Stimulated activated CD4-positive, alpha-beta T cell treated with anti-CD3 and anti-CD28 coated beads, Interleukin-2, amount 100 ng/mL, for 24 hours (primary cell): ENCODE measurements around the gene ELAVL3.

Source experiments
- DNase-seq, 2 donors: peaks; one replicate each; pipeline ENCODE4 v3.0.0-alpha.2; 2020

Gene ELAVL3

GRCh38 chr19:11480715-11481533, at the start of gene ELAVL3:
Gene ELAVL3 (minus strand): TSS chr19:11481046. CDS start chr19:11480608, 438 bp downstream.
- DNase-seq = peak in 1 of 2 donors; percentile 29

DNA sequence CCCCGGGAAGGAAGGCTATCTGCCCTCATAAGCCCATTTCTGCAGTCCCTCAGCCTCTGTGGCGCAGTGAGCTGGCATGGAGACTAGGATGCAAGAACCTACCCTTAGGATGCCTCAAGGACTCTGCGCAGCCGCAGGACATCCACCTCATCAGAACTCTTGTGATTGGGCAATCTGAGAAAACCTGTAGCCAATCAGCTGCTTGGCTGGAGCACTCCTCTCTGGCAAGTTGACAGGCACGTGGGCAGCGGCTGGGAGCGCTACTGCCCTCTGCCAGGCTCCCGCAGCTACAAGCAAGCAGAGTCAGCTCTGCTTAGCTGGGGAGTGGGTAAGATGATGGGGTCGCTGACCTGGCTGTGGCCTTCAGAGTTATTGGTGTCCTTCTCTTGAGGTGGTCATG, 49.6 kb upstream of the ELAVL3 start:
- peak; percentile 39 to 61 for DNase-seq

GRCh38 chr19:11528551-11529341, 47.9 kb upstream of the ELAVL3 start, which contains the start of gene ECSIT:
Gene ECSIT (minus strand): TSS chr19:11529134. CDS start chr19:11519170, 9,964 bp downstream.
- peak; percentile 93 to 94 for DNase-seq

GRCh38 chr19:11519138-11519537, 38.3 kb upstream of the ELAVL3 start:
- no peak for DNase-seq

GRCh38 chr19:11513946-11514345, 33.1 kb upstream of the ELAVL3 start:
- no peak for DNase-seq

GRCh38 chr19:11510444-11510843, 29.6 kb upstream of the ELAVL3 start:
- no peak for DNase-seq

DNA sequence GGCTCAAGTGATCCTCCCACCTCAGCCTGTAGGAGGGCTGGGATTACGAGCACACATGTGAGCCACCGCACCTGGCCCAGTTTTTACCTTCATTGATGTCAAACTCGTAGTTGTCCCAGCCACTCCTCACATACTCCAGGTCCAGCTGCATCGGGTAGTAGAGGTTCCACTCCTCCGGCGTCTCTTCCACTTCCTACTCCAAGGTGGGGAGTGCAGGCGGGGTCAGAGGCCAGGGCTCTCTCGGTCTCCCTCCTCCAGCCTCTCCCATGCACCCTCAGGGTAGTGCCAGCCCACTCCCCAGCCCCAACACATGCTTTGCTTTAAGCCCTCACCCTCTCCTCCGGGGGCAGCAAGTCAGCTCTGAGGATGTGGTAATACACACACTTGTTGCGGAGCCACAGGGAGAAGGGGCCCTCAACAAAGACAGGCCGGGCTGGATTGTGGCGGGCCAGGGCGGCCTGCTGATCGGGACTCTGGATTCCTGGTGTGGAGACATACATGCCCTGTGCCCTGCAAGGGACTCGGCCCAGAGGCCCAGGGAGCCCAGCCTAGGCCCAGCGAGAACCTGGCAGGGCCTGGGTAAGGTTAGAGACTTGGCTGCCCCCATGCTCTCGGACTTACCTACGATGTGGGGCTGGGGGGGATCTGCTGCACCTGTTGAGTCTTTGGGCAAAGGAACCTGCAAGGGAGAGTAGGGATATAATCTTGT, 26.7 kb upstream of the ELAVL3 start:
- DNase-seq = no peak

DNA sequence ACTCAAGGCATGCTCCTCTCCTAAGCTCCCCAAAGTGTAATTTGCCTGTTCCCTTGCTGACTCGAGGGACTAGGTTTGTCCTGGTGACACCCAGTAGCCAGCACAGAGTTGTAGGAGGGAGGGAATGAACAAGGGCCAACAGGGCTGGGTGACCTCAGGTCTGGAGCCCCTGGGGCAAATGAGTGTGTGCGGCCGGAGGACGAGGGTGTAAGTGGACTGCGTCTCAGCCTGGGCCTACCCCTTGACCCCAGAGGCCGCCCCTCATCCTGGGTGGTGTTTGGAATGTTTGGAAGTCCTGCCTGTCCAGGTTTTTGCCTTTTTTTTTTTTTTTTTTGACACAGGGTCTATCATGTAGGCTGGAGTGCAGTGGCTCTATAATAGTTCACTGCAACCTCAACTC, 26.1 kb upstream of the ELAVL3 start:
- no peak for DNase-seq

DNA sequence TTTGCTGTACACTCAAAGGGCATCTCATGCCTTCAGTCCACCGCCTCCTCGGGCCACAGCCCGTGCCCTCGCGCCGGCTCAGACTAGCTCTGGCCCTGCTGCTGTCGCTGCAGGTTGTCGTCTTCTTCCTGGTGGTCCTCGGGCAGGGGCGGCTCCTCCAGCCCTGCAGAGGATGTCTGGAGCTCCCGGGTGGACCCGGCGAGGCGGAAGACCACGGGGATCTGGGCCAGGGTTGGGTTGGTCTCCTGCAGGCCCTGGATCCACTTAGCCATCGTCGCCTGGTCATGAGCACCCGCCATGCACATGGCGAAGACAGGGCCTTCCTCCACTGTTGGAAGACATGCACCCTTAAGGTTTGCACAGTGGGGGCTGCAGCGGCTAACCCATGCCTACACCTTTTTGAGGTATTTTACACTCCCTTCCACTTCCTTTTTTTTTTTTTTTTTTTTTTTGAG, 25.3 kb upstream of the ELAVL3 start:
- DNase-seq = no peak

DNA sequence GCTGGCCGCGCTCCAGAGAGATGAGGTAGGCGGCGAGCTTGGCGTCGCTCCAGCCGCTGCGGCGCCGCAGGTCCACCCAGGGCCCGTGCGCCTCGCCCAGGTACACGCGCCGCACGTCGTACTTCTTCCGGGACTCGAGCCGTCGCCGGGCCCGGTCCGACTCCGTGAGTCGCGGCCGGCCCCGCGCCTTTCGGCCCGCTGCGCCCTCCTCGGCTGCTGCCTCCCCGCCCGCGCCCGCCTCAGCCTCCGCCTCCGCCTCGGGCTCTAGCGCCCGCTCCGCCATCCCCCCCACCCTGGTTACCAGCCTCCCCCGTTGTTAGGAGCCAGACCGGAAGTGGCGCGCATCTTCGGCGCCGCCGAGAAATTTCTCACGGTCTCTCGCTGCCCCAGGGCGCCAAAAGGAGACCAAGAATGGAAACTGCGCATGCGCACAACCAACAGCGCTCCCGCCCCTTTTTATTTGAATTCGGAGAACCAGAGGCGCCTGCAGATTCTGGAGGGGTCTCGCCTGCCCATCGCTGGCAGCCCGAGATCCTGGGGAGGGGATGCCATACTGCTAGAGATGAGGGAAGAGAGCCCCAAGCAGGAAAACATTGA, 24.8 kb upstream of the ELAVL3 start, which contains the start of gene ZNF653:
TSS of gene ZNF653 (minus strand) at position 336 of the 597 bp plus-strand sequence. CDS start at position 283, 53 bp downstream.
- DNase-seq = peak; percentile 94

GRCh38 chr19:11505032-11505503, 24.2 kb upstream of the ELAVL3 start:
- peak; percentile 96 to 99 for DNase-seq

DNA sequence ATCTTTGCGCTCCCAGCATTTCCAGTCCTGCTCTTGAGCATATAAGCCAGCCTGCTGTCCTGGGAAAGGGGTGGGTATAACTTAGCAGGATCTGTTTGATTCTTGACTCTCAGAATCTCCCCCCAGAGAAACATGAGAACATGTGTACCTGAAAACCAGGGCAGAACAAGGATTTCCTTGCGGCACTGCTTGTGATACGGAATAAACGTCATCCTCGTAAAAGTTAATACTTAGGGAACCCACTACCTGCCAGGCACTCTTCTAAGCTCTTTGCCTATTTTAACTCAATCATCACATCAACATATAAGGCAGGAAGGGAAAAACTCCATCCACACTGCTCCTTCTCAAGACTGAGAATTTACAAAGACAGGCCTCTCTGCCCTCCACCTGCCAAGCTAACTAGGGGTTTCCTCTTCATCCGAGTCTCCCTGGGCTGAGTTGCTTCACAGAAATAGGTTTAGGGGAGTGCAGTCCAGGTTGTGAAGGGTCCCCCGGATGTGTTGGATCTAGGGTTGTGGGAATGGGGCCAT, 23.7 kb upstream of the ELAVL3 start:
- no peak for DNase-seq

GRCh38 chr19:11499890-11500420, 19.1 kb upstream of the ELAVL3 start:
- no peak for DNase-seq

- DNase-seq = no peak
These were observed 18.4 kb upstream of the ELAVL3 start for GRCh38 chr19:11499220-11499726.

GRCh38 chr19:11496391-11497163, 15.7 kb upstream of the ELAVL3 start:
- DNase-seq = peak; percentile 73 to 78

GRCh38 chr19:11495885-11496284, 15.0 kb upstream of the ELAVL3 start:
- DNase-seq = no peak

GRCh38 chr19:11495481-11495880, 14.6 kb upstream of the ELAVL3 start:
- no peak for DNase-seq

DNA sequence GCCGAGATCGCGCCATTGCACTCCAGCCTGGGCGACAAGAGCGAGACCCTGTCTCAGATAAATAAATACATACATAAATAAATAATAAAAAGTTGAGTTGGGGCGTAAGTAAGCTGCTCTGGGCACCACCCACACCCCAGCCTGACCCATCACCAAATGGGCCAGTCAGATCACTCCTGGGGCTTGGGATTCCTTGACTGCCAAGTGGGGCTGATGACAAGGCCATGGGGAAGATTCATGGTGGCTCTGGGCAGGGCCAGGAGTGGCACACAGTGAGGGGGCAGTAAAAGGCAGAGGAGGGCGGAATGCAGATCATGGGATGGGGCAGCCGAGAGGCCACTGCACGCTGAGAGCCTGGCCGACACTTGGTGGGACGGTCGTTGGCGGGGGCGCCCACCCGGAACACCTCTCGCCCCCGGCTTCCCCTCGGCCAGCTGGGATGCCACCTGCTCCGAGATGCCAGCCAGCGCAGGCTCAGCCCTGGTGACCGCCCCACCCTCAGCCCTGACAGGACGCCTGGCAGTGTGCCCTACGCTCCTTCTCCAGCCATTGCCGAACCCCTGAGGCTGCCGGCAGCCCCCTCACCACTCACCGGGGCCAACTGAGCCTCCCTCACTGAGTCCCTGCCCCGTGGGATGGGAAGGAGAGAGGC, 13.9 kb upstream of the ELAVL3 start:
- DNase-seq = no peak

DNA sequence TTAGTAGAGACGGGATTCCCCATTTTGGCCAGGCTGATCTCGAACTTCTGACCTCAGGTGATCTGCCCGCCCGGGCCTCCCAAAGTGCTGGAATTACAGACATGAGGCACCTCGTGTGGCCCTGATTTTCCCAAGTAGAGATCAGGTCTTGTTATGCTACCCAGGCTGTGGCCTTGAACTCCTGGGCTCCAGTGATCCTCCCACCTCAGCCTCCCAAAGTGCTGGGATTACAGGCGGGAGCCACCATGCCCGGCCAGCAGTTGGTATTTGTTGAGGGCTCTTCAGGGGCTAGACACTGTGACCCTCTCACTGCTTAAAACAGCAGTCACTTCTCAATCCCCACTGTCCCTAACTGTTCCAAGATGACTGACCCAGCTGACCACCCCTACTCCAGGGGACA, 8.5 kb upstream of the ELAVL3 start:
- DNase-seq = no peak
